Body of pancreas (tissue), 4 donors: ENCODE results near the gene WIPF3.

ENCODE experiments used
- POLR2A ChIP-seq, 3 donors: fragments of 450-650 bp; IDR thresholded peaks; one replicate each; pipeline ENCODE4 v1.6.1; 2016; ENCODE audit warnings: antibody characterized with exemption in 3 of 3, mild to moderate bottlenecking in 2 of 3
- TF ChIP-seq, protein P1 (sequence below), 7 experiments: fragments of 450-650 bp in 4 of 7; fragments of 200-600 bp in 3 of 7; sonication (generic) in 3 of 7; IDR thresholded peaks; one replicate each; pipeline ENCODE4 v1.5.1; 2016 to 2019; ENCODE audit warnings: antibody characterized with exemption in 7 of 7

DNA sequence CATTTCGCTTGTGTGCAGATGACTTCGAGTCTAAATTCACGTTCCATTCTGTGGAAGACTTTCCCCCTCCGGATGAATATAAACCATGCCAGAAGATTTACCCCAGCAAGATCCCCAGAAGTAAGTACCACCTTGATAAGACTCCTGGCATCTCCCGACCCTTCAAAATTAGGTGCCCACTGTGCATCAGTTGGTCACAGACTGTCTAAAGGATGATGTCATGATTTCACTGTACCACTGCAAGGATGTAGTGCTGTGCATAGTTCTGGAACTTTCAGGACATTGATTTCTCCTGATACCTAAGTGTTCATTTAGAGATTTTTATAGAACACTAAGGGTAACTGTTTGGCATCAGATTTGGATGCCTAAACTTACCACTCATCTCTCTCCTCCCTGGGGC lies 83.0 kb downstream of the WIPF3 start:
- TF ChIP-seq, protein P1, sequence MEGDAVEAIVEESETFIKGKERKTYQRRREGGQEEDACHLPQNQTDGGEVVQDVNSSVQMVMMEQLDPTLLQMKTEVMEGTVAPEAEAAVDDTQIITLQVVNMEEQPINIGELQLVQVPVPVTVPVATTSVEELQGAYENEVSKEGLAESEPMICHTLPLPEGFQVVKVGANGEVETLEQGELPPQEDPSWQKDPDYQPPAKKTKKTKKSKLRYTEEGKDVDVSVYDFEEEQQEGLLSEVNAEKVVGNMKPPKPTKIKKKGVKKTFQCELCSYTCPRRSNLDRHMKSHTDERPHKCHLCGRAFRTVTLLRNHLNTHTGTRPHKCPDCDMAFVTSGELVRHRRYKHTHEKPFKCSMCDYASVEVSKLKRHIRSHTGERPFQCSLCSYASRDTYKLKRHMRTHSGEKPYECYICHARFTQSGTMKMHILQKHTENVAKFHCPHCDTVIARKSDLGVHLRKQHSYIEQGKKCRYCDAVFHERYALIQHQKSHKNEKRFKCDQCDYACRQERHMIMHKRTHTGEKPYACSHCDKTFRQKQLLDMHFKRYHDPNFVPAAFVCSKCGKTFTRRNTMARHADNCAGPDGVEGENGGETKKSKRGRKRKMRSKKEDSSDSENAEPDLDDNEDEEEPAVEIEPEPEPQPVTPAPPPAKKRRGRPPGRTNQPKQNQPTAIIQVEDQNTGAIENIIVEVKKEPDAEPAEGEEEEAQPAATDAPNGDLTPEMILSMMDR (IDR thresholded peaks at IDR 0.05): no peak
- TF ChIP-seq POLR2A (IDR thresholded peaks at IDR 0.05): no peak
